ENCODE results near the gene SGIP1.
"Not testable (repeated sequence)": the region's sequence is repeated elsewhere in the genome, so short reads cannot be mapped to it uniquely, and the experiment has no call there.

The SGIP1 gene

GRCh38 chr1:66758241-66758755, 224.3 kb downstream of the SGIP1 start:
- H3K4me3 ChIP-seq (ENCODE audit: low read depth, low read length) = no peak overlapping the region

DNA sequence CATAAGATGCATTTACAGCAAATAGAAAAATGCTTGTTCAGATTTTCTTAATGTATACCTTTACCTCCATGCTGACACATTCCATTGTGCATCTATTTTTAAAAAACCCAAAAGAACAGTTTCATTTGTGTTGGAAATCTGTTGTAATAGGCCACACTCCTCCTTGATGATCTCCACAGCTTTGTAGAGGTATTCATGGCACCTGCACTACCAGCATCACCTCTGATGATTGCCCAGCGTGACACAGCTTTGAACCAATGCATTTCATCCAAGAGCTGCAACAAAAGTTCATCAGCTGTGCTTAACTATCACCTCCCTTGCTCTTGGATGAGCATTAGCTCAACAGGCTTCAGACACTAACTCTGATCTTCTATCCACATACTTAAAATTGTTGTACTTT, 226.6 kb downstream of the SGIP1 start:
- no peak overlapping the region for H3K4me3 ChIP-seq (ENCODE audit: low read depth, low read length)

- H3K4me3 ChIP-seq (ENCODE audit: low read depth, low read length) = no peak overlapping the region
Measured at GRCh38 chr1:66761221-66761620, 227.3 kb downstream of the SGIP1 start.

DNA sequence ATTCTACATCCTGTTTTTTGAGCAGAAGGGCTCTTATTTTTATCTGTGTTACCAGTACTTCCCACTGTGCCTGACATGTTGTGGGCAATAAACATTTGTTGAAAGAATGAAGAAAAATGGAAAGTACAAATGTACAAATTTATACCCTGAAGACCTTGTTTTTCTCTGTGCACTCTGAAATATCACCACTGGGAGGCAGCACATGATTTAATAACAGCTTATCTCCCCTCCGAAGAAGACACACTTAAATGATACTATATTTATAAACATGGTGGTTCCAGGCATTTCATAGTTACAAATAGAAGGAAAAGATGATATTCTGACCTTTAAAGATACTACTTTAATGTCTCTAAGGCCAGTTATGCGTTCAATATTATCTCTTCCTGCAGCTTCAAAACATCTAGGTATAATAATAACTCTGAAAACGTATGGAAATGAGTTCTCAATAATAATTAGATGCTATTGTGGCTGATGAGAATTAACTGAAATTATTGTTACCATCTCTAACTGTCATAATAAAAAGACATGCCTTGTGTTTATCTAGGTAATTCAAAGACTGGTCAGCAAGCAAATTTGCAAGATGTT, 231.1 kb downstream of the SGIP1 start:
- H3K4me3 ChIP-seq (ENCODE audit: low read depth, low read length) = no peak overlapping the region

DNA sequence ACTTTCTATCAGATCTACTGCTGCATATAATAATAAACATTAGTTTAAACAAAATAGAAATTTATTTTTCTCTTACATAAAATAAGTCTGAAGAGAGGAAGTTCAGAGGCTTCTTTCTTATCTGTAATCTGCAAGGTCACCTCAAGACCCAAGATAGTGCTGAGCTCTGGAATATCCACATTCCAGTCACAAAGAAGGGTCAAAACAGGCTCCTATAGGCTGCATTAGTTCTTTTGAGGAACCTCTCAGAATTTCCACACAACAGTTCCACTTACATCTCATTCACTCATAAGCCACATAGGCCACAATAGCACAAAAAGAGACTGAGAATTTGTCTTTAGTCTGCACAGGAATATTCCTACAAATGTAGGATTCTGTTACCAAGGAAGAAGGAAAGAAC, 233.7 kb downstream of the SGIP1 start:
- no peak overlapping the region for H3K4me3 ChIP-seq (ENCODE audit: low read depth, low read length)

GRCh38 chr1:66768965-66769364, 235.0 kb downstream of the SGIP1 start:
- H3K4me3 ChIP-seq (ENCODE audit: low read depth, low read length) = no peak overlapping the region

GRCh38 chr1:66769512-66770229, 235.7 kb downstream of the SGIP1 start:
- H3K4me3 ChIP-seq (ENCODE audit: low read depth, low read length) = no peak overlapping the region

DNA sequence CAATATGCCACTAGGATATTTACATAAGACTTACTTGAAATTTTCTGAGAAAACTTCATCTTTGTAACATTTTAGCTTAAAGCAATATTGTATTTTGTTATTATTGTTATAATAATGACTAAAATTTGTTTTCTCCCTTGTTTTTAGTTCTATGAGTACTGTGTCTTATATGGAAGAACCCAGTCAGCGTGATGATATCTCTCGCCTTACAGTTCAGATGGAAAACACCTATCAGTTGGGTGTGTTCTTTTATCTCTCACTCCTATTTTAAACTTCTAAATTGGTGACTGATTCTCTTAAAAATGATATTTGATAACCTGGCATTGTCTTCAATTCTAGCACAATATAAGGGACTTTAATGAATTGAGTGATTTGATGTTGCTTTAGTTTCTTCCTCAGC, 236.3 kb downstream of the SGIP1 start:
- no peak overlapping the region for H3K4me3 ChIP-seq (ENCODE audit: low read depth, low read length)

- no peak overlapping the region for H3K4me3 ChIP-seq (ENCODE audit: low read depth, low read length)
Measured at GRCh38 chr1:66770694-66771093, 236.7 kb downstream of the SGIP1 start.

DNA sequence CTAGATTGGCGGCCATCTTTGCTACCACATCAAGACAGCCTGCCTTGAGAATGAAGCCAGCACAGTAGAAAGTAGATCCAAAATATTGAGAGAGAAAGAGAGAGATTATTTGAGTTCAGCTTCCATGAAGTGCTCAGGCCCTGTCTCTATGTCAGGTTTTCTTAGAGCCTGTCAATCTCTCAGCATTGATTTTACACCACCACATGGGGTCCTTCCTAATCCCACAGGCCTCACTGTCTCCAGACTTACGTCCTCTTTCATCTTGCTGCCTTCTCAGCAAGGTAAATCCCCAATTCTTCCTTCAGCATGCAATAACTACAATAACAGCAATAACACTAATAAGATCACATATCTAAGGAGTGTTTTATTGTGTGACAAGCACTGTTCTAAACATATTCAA, 239.3 kb downstream of the SGIP1 start:
- no peak overlapping the region for H3K4me3 ChIP-seq (ENCODE audit: low read depth, low read length)

DNA sequence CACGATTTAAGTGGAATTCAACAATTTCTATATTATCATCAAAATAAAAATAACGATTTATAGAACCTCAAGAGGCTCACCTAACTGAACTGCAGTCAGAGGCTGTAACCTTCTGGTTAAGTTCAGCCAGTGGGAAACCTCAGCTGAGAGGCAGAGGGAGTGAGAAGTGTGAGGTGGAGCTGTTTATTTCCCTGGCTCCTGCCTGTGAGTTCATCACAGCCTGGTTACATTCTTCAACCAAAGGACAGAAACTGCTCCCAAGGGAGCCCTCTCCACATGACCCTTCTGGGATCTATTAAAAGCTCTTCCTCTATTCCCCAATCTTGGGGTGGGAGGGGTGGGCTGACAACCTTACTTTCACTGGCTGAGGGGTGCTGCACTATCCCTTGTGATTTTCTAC, 240.5 kb downstream of the SGIP1 start:
- no peak overlapping the region for H3K4me3 ChIP-seq (ENCODE audit: low read depth, low read length)

DNA sequence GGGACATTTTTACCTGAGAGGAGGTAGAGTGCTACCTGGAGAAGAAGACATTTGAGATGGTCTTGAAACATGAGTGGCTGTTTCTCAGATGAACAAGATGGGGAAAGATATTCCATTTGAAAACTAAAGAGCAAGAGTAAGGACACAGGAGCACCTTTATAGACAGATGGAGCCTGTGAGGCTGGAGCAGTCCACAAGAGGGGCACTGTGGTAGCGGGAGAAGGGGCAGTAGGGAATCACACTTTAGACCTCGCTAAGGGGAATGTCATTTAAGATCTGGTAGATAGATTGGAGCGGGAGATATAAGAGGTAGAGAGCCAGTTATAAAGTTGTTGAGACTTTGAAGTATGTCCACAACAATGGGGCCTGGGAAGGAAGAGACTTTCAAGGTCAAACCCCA, 241.7 kb downstream of the SGIP1 start:
- H3K4me3 ChIP-seq (ENCODE audit: low read depth, low read length) = no peak overlapping the region

GRCh38 chr1:66777831-66778230, 243.9 kb downstream of the SGIP1 start:
- H3K4me3 ChIP-seq (ENCODE audit: low read depth, low read length) = no peak overlapping the region

DNA sequence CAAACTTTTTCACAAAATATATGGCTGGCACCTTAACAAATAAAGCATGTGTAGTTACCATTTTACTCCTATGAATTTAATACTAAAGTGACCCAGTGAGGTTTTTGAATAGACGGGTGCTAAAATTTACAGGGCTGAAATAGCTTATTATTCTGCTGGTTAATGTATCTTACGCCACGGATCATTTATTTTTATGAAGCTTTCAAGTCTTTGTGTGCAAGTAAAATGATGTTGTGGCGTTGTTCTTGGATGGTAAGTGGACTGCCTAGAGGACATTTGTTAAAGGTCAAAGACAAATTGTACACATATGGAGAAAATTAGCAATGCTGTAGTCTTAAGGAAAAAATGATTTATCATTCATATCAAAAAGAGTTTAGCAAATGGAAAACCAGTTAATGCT, 244.3 kb downstream of the SGIP1 start:
- H3K4me3 ChIP-seq (ENCODE audit: low read depth, low read length) = no peak overlapping the region

DNA sequence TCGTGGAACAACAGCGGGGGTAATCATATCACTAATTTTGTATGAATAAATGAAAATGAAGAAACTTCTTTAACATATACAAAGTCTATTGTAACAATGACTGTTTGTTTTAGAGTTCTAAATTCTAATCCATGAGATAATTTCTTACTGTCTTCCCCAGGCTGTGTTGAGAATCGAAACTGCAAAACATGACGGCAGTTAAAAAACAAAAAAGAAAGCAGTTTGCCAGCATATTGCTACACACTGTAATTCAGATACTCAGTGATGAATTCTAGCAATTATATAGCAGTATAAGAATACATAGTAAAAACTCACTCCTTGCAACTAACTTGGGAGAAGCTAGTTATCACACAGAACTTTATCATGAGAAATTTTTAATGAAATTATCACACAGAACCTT, 245.0 kb downstream of the SGIP1 start:
- no peak overlapping the region for H3K4me3 ChIP-seq (ENCODE audit: low read depth, low read length)

- H3K4me3 ChIP-seq (ENCODE audit: low read depth, low read length) = no peak overlapping the region
Measured at GRCh38 chr1:66779475-66780078, 245.6 kb downstream of the SGIP1 start.

DNA sequence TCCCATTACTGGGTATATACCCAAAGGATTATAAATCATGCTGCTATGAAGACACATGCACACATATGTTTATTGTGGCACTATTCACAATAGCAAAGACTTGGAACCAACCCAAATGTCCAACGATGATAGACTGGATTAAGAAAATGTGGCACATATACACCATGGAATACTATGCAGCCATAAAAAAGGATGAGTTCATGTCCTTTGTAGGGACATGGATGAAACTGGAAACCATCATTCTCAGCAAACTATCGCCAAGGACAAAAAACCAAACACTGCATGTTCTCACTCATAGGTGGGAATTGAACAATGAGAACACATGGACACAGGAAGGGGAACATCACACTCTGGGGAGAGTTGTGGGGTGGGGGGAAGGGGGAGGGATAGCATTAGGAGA, 251.8 kb downstream of the SGIP1 start:
- H3K4me3 ChIP-seq (ENCODE audit: low read depth, low read length) = not testable (repeated sequence)

GRCh38 chr1:66787641-66788040, 253.7 kb downstream of the SGIP1 start:
- no peak overlapping the region for H3K4me3 ChIP-seq (ENCODE audit: low read depth, low read length)

GRCh38 chr1:66788231-66788939, 254.4 kb downstream of the SGIP1 start:
- no peak overlapping the region for H3K4me3 ChIP-seq (ENCODE audit: low read depth, low read length)

DNA sequence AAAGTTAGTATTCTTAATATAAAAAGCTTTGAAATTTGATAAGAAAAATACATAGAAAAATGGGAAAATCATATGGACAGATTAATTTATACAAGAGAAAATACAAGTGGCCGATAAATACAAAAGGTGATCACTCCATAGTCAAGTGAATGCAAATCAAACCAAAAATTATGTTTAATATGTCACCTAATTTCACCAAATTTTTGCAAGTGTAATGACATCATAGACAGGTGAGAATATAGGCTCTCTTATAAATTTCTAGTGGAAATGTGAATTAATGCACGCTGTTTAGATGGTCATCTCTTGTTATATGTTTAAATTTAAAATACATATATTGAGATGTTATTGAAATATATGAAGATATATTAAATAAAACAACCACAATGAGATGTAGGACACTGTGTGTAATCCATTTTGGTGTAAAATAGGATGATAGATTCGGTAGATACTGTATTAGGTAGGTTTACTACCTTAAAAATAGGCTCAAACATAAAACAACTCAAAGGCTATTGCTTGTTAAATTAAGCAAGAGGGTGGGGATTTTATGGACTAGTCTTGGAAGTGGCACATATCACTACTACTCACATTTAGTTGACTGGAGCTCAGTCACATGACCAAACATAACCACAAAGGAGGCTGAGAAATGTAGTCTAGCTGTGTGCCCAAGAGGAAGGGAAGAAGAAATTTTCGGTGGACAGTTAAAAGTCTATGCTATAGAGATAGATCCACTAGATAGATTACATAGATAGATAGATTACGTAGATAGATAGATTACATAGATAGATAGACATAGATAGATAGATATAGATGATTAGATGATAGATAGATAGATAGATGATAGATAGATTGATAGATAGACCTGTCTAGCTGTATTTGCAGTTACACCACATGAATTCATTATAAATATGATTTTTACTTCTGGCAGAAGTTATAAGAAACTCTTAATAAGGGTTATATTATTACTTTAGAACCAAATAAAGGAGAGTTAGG, 258.0 kb downstream of the SGIP1 start:
- no peak overlapping the region for H3K4me3 ChIP-seq (ENCODE audit: low read depth, low read length)

Data from iPS-11a (cell line).